ACC112 (cell line): ENCODE data around the gene NEU4.
"Not testable (repeated sequence)": the region's sequence is repeated elsewhere in the genome, so short reads cannot be mapped to it uniquely, and the experiment has no call there.

ENCODE experiments used
- H2AFZ ChIP-seq: fragments of 200-600 bp; sonication (generic); one replicate; pipeline ENCODE4 v1.6.0; 2017; ENCODE audit warnings: antibody characterized with exemption, low read length; ENCODE audit not compliant: unreplicated experiment
- H3K27ac ChIP-seq: fragments of 200-600 bp; sonication (generic); 2 replicates; pipeline ENCODE4 v1.5.1; 2014; ENCODE audit warnings: low read depth, mild to moderate bottlenecking, antibody characterized with exemption, low read length, moderate library complexity
- H3K27me3 ChIP-seq: fragments of 200-600 bp; sonication (generic); 2 replicates; pipeline ENCODE4 v1.6.1; 2014; ENCODE audit warnings: mild to moderate bottlenecking, antibody characterized with exemption, low read length, moderate library complexity, mixed read lengths; ENCODE audit not compliant: insufficient read depth
- H3K36me3 ChIP-seq: fragments of 200-600 bp; sonication (generic); 2 replicates; pipeline ENCODE4 v1.6.1; 2016; ENCODE audit warnings: mild to moderate bottlenecking, antibody characterized with exemption, low read length, moderate library complexity, mixed read lengths; ENCODE audit not compliant: insufficient read depth
- H3K4me1 ChIP-seq: fragments of 200-600 bp; sonication (generic); one replicate; pipeline ENCODE4 v1.6.1; 2016; ENCODE audit warnings: low read length, mixed read lengths; ENCODE audit not compliant: insufficient read depth, unreplicated experiment, control insufficient read depth
- H3K4me3 ChIP-seq: fragments of 200-600 bp; sonication (generic); 2 replicates; pipeline ENCODE4 v1.5.1; 2014; ENCODE audit warnings: mild to moderate bottlenecking, low read depth, low read length
- H3K79me2 ChIP-seq: fragments of 200-600 bp; sonication (generic); one replicate; pipeline ENCODE4 v1.6.0; 2016; ENCODE audit warnings: low read length; ENCODE audit not compliant: control insufficient read depth, unreplicated experiment, insufficient read depth

The NEU4 gene

DNA sequence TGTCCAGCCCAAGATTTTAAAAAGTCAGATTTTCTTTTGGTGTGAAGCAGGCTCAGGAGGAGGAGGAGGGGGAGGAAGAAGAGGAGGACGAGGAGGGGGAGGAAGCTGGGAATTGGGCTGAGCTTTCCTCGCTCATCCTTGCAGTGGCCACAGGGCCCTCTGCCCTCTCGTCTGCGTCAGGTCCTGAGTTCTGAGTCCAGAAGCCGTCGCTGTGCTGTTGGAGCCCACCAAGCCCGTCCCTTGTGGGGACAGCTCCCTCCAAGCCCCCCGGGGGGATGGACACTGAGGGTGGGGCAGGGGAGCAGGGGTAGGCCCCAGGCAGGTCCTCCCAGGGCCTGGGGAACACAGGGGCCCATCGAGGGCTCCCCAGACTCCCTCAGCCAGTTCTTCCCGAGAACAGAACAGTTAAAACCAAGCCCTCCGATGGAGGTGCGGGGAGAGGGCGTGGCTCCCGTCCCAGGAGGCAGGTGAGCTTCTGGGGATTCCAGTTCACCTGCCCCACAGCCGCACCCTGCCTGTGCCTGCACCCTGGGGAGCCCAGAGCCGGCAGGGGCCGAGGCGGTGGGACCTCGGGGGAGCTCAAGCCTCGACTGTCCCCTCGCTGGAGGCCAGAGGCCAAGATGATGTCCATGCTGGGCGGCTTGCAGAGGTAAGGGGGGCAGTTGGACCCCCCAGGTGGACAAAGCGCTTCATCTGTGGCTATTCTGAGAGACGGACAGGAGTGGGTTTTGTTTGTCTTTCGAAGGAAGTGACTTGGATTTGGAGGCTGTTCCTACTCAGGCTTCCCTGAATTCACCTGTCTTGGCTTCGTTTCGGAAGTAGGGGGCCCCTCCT lies 32.4 kb upstream of the NEU4 start, which contains the start of gene GAL3ST2:
Gene GAL3ST2 (plus strand): TSS at position 487 of the 834 bp plus-strand sequence. CDS start 134 bp downstream, at position 621.
- no peaks in the 10 kb centered on the region for H3K79me2 ChIP-seq
- H3K4me1 ChIP-seq = peaks cover 12% of the 10 kb centered on the region
- no peak within 1 kb of the TSS for H3K27ac ChIP-seq
- no peak within 1 kb of the TSS for H3K4me3 ChIP-seq
- H3K36me3 ChIP-seq = no peaks in the 10 kb centered on the region
- no peak within 1 kb of the TSS for H2AFZ ChIP-seq
- no peaks in the 10 kb centered on the region for H3K27me3 ChIP-seq

GRCh38 chr2:241777170-241777685 lies 31.8 kb upstream of the NEU4 start:
- Histone ChIP-seq H3K4me1 (peaks cover 9% of the 10 kb centered on the region), H3K36me3 (no peaks in the 10 kb centered on the region), H3K27me3 (no peaks in the 10 kb centered on the region), H3K4me3 (no peak overlapping the region), H3K79me2 (no peaks in the 10 kb centered on the region), H3K27ac (no peak overlapping the region), H2AFZ (no peak overlapping the region)

DNA sequence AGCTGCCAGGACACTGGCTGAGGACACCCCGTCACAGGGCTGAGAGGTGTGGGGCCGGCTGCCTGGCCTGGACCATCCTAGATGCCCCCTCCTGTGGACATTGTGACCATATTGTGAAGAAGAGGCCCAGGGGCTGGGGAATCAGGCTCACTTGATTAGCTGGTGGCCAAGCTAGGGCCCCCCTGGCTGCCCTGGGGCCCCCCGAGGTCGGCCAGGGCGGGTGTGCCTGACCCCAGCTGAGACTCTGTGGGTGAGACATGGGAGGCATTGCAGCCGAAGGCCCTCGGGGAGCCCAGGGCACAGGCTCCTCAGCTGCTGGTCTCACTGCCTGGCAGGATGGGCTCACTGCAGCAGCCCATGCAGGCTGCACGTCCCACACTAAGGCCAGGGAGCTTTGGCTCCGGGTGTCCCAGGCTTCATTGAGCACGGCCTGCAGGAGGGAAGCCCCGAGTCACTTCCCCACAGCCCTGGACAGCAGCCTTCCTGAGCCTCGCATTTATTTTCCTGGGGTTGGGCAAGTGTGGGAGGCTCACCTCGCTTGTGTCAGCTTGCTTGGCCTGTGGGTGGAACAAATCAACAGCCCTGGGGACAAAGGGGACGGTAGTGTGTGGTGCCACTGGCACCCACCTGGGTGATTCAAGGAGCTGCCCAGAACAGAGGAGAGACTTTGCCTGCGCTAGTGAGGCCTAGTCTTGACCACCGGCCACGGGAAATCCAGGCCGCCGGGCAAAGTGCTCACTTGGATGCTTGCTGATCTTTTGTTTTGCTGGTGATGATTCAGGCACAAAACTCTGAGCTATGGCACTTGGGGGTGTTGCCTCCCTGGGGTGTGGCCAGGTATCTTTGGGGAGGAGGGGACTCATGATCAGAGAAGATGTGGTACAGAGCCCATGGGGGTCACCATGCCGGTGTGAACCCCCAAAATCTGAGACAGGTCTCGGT lies 31.0 kb upstream of the NEU4 start:
- H3K4me1 ChIP-seq = peaks cover 9% of the 10 kb centered on the region
- no peak overlapping the region for H3K4me3 ChIP-seq
- H2AFZ ChIP-seq = no peak overlapping the region
- no peaks in the 10 kb centered on the region for H3K36me3 ChIP-seq
- H3K27ac ChIP-seq = no peak overlapping the region
- no peaks in the 10 kb centered on the region for H3K27me3 ChIP-seq
- H3K79me2 ChIP-seq = no peaks in the 10 kb centered on the region

- no peaks in the 10 kb centered on the region for H3K4me1 ChIP-seq
- H3K27me3 ChIP-seq = no peaks in the 10 kb centered on the region
- H2AFZ ChIP-seq = no peak overlapping the region
- no peak overlapping the region for H3K4me3 ChIP-seq
- H3K79me2 ChIP-seq = no peaks in the 10 kb centered on the region
- no peak overlapping the region for H3K27ac ChIP-seq
- H3K36me3 ChIP-seq = no peaks in the 10 kb centered on the region
Measured at GRCh38 chr2:241780939-241781569, 27.9 kb upstream of the NEU4 start.

DNA sequence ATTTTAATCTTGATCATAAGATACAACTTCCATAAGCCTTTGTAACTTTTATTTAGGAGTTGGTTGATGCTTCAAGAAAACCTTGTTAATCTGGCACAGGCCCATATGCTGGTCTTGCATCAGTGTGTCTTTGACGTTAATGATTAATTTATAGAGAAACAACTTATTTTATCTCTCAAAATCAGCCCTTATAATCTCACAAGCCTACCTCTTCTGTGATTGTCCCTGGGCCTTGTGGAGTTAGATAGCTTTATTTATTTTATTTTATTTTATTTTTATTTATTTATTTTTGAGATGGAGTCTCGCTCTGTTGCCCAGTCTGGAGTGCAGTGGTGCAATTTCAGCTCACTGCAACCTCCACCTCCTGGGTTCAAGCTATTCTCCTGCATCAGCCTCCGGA lies 26.9 kb upstream of the NEU4 start:
- H2AFZ ChIP-seq, H3K4me1 ChIP-seq: not testable (repeated sequence)

DNA sequence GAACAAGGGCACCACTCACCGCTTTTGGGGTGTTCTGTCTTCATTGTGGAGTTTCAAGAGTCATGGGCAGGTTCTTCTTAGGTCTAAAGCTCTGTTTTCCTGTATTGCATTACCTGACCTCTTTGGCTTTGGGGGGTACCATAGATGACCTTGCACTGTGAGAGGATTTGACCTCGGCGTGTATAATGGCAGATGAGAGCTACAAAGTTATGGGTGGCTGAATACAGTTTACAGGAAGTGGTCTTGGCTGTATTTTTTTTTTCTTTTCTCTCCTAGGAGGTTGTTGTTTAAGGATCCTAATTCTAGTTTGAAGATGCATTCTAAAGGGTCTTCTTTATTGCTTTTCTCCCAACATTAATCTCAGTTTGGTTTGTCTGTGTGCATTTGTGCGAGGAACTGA lies 20.9 kb upstream of the NEU4 start:
- H3K27ac ChIP-seq = no peak overlapping the region
- no peak overlapping the region for H3K4me3 ChIP-seq
- H3K36me3 ChIP-seq = no peaks in the 10 kb centered on the region
- no peaks in the 10 kb centered on the region for H3K79me2 ChIP-seq
- H3K4me1 ChIP-seq = no peaks in the 10 kb centered on the region
- H2AFZ ChIP-seq = no peak overlapping the region
- H3K27me3 ChIP-seq = no peaks in the 10 kb centered on the region

More for the DNA sequence above, 26.9 kb upstream of the NEU4 start:
- not testable (repeated sequence) for H3K4me3 ChIP-seq, H3K27ac ChIP-seq, H3K79me2 ChIP-seq, H3K36me3 ChIP-seq, H3K27me3 ChIP-seq

DNA sequence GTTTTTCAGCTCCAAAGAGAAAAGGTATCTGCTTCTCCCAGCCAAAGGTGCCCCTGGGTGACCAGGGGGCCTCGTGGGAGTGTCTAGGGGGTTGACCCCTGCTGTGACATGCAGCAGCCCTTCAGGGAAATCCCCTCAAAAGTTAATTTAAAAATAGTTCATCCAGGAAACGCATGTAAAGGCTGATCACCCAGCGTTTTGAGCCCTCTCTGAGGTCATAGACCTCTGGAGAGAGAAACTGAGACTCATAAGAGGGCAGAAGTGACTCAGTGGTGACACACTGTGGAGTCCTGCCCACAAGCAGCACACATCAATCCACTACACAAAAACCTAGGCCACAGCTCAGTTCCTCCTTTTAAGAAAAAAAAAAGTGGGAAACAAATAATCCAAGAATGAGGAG lies 20.4 kb upstream of the NEU4 start:
- Histone ChIP-seq H3K27me3 (no peaks in the 10 kb centered on the region), H3K36me3 (no peaks in the 10 kb centered on the region), H3K4me1 (no peaks in the 10 kb centered on the region), H3K4me3 (no peak overlapping the region), H3K27ac (no peak overlapping the region), H3K79me2 (no peaks in the 10 kb centered on the region), H2AFZ (no peak overlapping the region)

- H2AFZ ChIP-seq, H3K4me1 ChIP-seq, H3K79me2 ChIP-seq, H3K36me3 ChIP-seq, H3K4me3 ChIP-seq, H3K27ac ChIP-seq, H3K27me3 ChIP-seq: not testable (repeated sequence)
Measured at GRCh38 chr2:241791385-241791784, 17.6 kb upstream of the NEU4 start.

- Histone ChIP-seq H3K79me2 (no peaks in the 10 kb centered on the region), H3K4me1 (no peaks in the 10 kb centered on the region), H3K27ac (no peak overlapping the region), H3K4me3 (no peak overlapping the region), H3K27me3 (no peaks in the 10 kb centered on the region), H3K36me3 (no peaks in the 10 kb centered on the region), H2AFZ (no peak overlapping the region)
Measured at GRCh38 chr2:241793385-241793784, 15.6 kb upstream of the NEU4 start.

GRCh38 chr2:241794250-241794823 lies 14.7 kb upstream of the NEU4 start:
- H3K4me3 ChIP-seq = no peak overlapping the region
- no peaks in the 10 kb centered on the region for H3K27me3 ChIP-seq
- H2AFZ ChIP-seq = no peak overlapping the region
- no peaks in the 10 kb centered on the region for H3K36me3 ChIP-seq
- H3K79me2 ChIP-seq = no peaks in the 10 kb centered on the region
- no peak overlapping the region for H3K27ac ChIP-seq
- H3K4me1 ChIP-seq = no peaks in the 10 kb centered on the region
